Right atrium auricular region (tissue), 2 donors: Measurements from ENCODE around the gene BARX1. TPM values are rescaled to one million over a fixed set of nuclear protein-coding genes. Genes with fewer than 3 reads are reported as not detected.

ENCODE experiments used
- DNase-seq: peaks from one replicate; pipeline ENCODE4 v3.0.0-alpha.2; 2019; ENCODE audit warnings: low spot score
- H3K27ac ChIP-seq, 2 donors: fragments of 200-600 bp; sonication (generic); 1 replicate in 1 of 2; 2 replicates in 1 of 2; pipeline ENCODE4 v1.5.1; 2016 to 2019
- H3K27me3 ChIP-seq, 2 donors: fragments of 200-600 bp; sonication (generic); one replicate each; pipeline versions ENCODE4 v1.5.1 to v1.6.0; 2017 to 2019
- H3K36me3 ChIP-seq: fragments of 200-600 bp; sonication (generic); one replicate; pipeline ENCODE4 v1.5.1; 2016
- H3K4me1 ChIP-seq, 2 donors: fragments of 200-600 bp; sonication (generic); one replicate each; pipeline versions ENCODE4 v1.5.1 to v1.6.0; 2017 to 2019
- H3K4me3 ChIP-seq, 2 donors: fragments of 200-600 bp; sonication (generic); 1 replicate in 1 of 2; 2 replicates in 1 of 2; pipeline ENCODE4 v1.5.1; 2017 to 2019; ENCODE audit warnings: mild to moderate bottlenecking in 1 of 2, moderate library complexity in 1 of 2
- H3K9me3 ChIP-seq, 2 donors: fragments of 200-600 bp; sonication (generic); one replicate each; pipeline ENCODE4 v1.5.1; 2019
- total RNA-seq, 2 donors: library from RNA; depleted of rRNA; stranded (reverse); fragments of >200 nt; gene quantifications; one replicate each; pipeline ENCODE4 v1.1.0, GENCODE V29; 2016
- TF ChIP-seq, protein P1 (sequence below), 2 donors: fragments of 200-600 bp; sonication (generic); IDR thresholded peaks; one replicate each; pipeline ENCODE4 v1.5.1; 2019; ENCODE audit warnings: antibody characterized with exemption in 2 of 2

BARX1 gene
- total RNA-seq: not detected

GRCh38 chr9:93955111-93955980, at the start of gene BARX1:
Gene BARX1 (minus strand): TSS chr9:93955355. CDS start chr9:93955146, 209 bp downstream.
- no peak for DNase-seq
- H3K4me1 ChIP-seq: peaks cover 0 to 74% of the 10 kb centered on the region in 2 donors
- peaks cover 59 to 79% of the 10 kb centered on the region in 2 donors for H3K27me3 ChIP-seq

DNA sequence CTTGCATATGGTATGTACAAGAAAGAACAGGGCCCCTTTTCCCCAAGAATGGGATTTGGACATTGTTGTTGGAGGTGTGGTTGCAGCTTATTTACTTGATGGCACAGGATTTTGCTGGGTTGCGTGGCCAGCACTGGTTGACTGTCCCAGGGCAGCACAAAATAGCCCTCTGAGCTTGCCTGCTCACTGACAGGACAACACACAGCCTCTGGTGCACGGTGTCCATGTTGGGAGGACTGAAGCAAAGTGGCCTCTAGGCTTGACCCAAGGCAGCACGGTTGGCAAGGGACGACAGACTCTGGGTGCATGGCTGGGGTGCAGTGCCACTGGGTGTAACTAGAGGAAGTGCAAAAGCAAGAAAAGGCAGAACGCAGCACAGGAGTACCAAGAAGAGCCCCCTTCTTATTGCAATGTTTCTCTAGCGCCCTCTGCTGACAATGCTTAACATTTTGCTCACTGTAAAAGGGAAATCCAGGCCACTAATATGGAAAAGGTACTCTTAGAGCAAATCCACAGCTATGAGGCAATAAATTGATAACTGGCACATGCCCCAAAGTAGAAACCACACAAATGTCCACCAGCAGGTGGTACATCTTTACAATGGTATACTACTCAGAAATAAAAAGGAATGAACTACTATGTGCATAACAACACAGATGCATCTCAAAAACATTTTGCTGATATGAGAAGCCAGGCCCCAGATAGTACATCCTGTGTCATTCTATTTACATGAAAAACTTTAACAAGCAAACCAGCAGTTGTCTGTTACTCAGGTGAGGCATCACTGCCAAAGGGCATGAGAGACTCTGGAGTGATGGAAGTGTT, 47.4 kb upstream of the BARX1 start:
- no peak overlapping the region for H3K27ac ChIP-seq
- H3K9me3 ChIP-seq: peaks cover 0 to 6% of the 10 kb centered on the region in 2 donors
- TF ChIP-seq, protein P1, sequence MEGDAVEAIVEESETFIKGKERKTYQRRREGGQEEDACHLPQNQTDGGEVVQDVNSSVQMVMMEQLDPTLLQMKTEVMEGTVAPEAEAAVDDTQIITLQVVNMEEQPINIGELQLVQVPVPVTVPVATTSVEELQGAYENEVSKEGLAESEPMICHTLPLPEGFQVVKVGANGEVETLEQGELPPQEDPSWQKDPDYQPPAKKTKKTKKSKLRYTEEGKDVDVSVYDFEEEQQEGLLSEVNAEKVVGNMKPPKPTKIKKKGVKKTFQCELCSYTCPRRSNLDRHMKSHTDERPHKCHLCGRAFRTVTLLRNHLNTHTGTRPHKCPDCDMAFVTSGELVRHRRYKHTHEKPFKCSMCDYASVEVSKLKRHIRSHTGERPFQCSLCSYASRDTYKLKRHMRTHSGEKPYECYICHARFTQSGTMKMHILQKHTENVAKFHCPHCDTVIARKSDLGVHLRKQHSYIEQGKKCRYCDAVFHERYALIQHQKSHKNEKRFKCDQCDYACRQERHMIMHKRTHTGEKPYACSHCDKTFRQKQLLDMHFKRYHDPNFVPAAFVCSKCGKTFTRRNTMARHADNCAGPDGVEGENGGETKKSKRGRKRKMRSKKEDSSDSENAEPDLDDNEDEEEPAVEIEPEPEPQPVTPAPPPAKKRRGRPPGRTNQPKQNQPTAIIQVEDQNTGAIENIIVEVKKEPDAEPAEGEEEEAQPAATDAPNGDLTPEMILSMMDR (IDR thresholded peaks at IDR 0.05): peak in 1 of 2 donors; percentile 69
- no peaks in the 10 kb centered on the region for H3K4me1 ChIP-seq
- H3K27me3 ChIP-seq: no peaks in the 10 kb centered on the region
- H3K4me3 ChIP-seq: no peak overlapping the region
- DNase-seq: no peak
- no peaks in the 10 kb centered on the region for H3K36me3 ChIP-seq

More at GRCh38 chr9:93955111-93955980, at the start of gene BARX1:
- TF ChIP-seq, protein P1 (IDR thresholded peaks at IDR 0.05): no peak
- Histone ChIP-seq H3K36me3 (no peaks in the 10 kb centered on the region), H3K9me3 (no peaks in the 10 kb centered on the region), H3K4me3 (peak within 1 kb of the TSS in 1 of 2 donors; percentile 36), H3K27ac (no peak within 1 kb of the TSS)

DNA sequence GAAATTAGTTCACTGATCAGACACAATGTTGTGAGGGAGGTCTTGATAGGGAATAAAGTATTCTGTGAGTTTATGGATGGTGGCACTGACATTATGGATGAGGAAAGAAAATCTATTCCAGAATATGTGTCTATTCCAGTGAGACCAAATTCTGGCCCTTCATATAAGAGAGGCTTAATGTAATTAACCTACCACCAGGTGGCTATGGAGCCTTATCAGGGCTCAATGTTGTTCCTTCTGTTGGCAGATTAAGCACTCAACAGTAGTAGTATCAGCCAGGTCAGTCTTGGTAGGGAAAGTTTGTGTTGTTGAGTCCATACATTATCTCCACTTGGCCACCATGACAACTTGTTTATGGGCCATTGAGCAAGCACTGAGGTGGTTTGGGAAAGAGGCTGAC, 41.7 kb upstream of the BARX1 start:
- TF ChIP-seq, protein P1 (IDR thresholded peaks at IDR 0.05): no peak
- no peaks in the 10 kb centered on the region for H3K36me3 ChIP-seq
- H3K27me3 ChIP-seq: no peaks in the 10 kb centered on the region
- H3K9me3 ChIP-seq: no peaks in the 10 kb centered on the region
- H3K4me1 ChIP-seq: no peaks in the 10 kb centered on the region
- no peak for DNase-seq
- H3K27ac ChIP-seq: no peak overlapping the region
- no peak overlapping the region for H3K4me3 ChIP-seq

GRCh38 chr9:93996367-93996766, 41.2 kb upstream of the BARX1 start:
- no peak for DNase-seq
- H3K4me1 ChIP-seq: no peaks in the 10 kb centered on the region
- TF ChIP-seq, protein P1 (IDR thresholded peaks at IDR 0.05): no peak
- H3K36me3 ChIP-seq: no peaks in the 10 kb centered on the region
- no peak overlapping the region for H3K4me3 ChIP-seq
- no peak overlapping the region for H3K27ac ChIP-seq
- H3K27me3 ChIP-seq: no peaks in the 10 kb centered on the region
- H3K9me3 ChIP-seq: no peaks in the 10 kb centered on the region

DNA sequence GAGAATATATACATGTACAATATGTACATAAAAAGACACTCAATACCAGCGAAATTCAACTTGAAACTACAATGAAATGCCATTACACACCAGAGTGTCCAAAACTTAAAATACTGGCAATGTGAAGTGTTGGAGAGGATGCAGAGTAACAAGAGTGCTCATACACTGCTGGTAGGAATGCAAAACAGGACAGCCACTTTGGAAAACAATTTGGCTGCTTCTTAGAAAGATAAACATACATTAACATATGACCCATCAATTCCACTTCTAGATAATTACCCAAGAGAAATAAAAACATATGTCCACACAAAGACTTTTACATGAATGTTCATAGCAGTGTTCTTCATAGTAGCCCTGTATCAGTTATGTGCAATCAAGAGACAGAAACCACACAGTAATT, 39.4 kb upstream of the BARX1 start:
- Histone ChIP-seq H3K9me3 (peaks cover 0 to 13% of the 10 kb centered on the region in 2 donors), H3K27ac (no peak overlapping the region), H3K4me3 (no peak overlapping the region), H3K4me1 (no peaks in the 10 kb centered on the region), H3K36me3 (no peaks in the 10 kb centered on the region), H3K27me3 (no peaks in the 10 kb centered on the region)
- TF ChIP-seq, protein P1 (IDR thresholded peaks at IDR 0.05): no peak
- no peak for DNase-seq
